T-helper 17 cell (primary cell): ENCODE measurements around the gene TLE6. TPM values are rescaled to one million over a fixed set of nuclear protein-coding genes. Genes with fewer than 3 reads are reported as not detected.

Experiments
- ATAC-seq: fragments of 150-1000 bp; cut with Tn5 transposase; 2 replicates; pipeline ENCODE4 v1.10.0; 2021; ENCODE audit warnings: mild to moderate bottlenecking, moderate library complexity
- DNase-seq, 3 donors: peaks; one replicate each; pipeline versions ENCODE4 v3.0.0 to v3.0.0-alpha.2; 2020 to 2021
- H3K9me3 ChIP-seq: one replicate; pipeline ENCODE4 v1.7.0; 2013; ENCODE audit warnings: low read length, mild to moderate bottlenecking; ENCODE audit not compliant: control insufficient read depth, poor library complexity, severe bottlenecking
- H3K27ac Mint-ChIP-seq: one replicate; pipeline ENCODE4 v1.8.0; 2022; ENCODE audit warnings: mild to moderate bottlenecking, moderate library complexity, mixed read lengths
- H3K27me3 Mint-ChIP-seq: one replicate; pipeline ENCODE4 v1.8.0; 2022; ENCODE audit warnings: mixed read lengths
- H3K36me3 Mint-ChIP-seq: one replicate; pipeline ENCODE4 v1.8.0; 2022; ENCODE audit warnings: low read depth, mixed read lengths
- H3K4me1 Mint-ChIP-seq: one replicate; pipeline ENCODE4 v1.8.0; 2022; ENCODE audit warnings: mild to moderate bottlenecking, mixed read lengths
- H3K4me3 Mint-ChIP-seq: one replicate; pipeline ENCODE4 v1.8.0; 2022; ENCODE audit warnings: mild to moderate bottlenecking, moderate library complexity, mixed read lengths
- total RNA-seq, 4 donors: library from RNA in 2 of 4; stranded (reverse) in 2 of 4; gene quantifications; one replicate each; pipeline ENCODE4 v1.2.3 and lab custom pipeline; 2022 to 2026

The TLE6 gene
- total RNA-seq, 2 donors from 2014 or later = 0.29 TPM; not detected in 1

- ATAC-seq = no peak
- H3K27ac Mint-ChIP-seq = no peak overlapping the region
- DNase-seq = no peak
Measured at GRCh38 chr19:3042621-3043267, 65.4 kb downstream of the TLE6 start.

More at GRCh38 chr19:3042621-3043267, 65.4 kb downstream of the TLE6 start:
- Mint-ChIP-seq H3K27me3 (no peaks in the 10 kb centered on the region), H3K4me3 (peak overlapping the region; percentile 7), H3K36me3 (no peaks in the 10 kb centered on the region), H3K4me1 (peaks cover 24% of the 10 kb centered on the region)
- H3K9me3 ChIP-seq = no peaks in the 10 kb centered on the region

Other genes with a start within 250 kb of the TLE6 start
- 10 to 100 TPM; 12.3 to 20.6 TPM for gene SLC39A3, start 237.5 kb upstream of the TLE6 start, total RNA-seq
- 10 to 100 TPM; 29.2 to 31.9 TPM for gene SGTA, start 194.3 kb upstream of the TLE6 start, total RNA-seq
- gene THOP1, start 192.1 kb upstream of the TLE6 start, total RNA-seq = 10 to 100 TPM; 24.2 to 28.1 TPM
- 1 to 10 TPM; 3.0 to 3.2 TPM for gene ZNF554, start 157.7 kb upstream of the TLE6 start, total RNA-seq
- gene ZNF555, start 136.1 kb upstream of the TLE6 start, total RNA-seq = 1 to 10 TPM; 3.0 to 3.4 TPM
- gene ZNF556, start 110.2 kb upstream of the TLE6 start, total RNA-seq = not detected
- 1 to 10 TPM; 2.0 to 2.6 TPM for gene ZNF57, start 76.6 kb upstream of the TLE6 start, total RNA-seq
- gene ZNF77, start 32.6 kb upstream of the TLE6 start, total RNA-seq = 1 to 10 TPM; 2.7 to 3.0 TPM
- gene TLE2, start 51.7 kb downstream of the TLE6 start, total RNA-seq = 10 to 100 TPM in 1 of 2 donors, 1 to 10 TPM in 1; 9.5 to 13.1 TPM
- 100 to 1,000 TPM; 869 to 906 TPM for gene TLE5, start 84.9 kb downstream of the TLE6 start, total RNA-seq
- gene GNA11, start 116.8 kb downstream of the TLE6 start, total RNA-seq = 1 to 10 TPM in 1 of 2 donors, under 1 TPM in 1; 0.85 to 1.6 TPM
- gene GNA15, start 158.5 kb downstream of the TLE6 start, total RNA-seq = 10 to 100 TPM; 28.7 to 54.1 TPM
- 10 to 100 TPM; 83.1 to 97.0 TPM for gene S1PR4, start 201.2 kb downstream of the TLE6 start, total RNA-seq
- gene NCLN, start 208.4 kb downstream of the TLE6 start, total RNA-seq = 10 to 100 TPM; 47.8 to 50.6 TPM
- under 1 TPM; 0.42 to 0.57 TPM for gene CELF5, start 247.1 kb downstream of the TLE6 start, total RNA-seq